SU-DHL-6 (cell line): ENCODE measurements around the gene PTTG1.

ENCODE experiments used
- H2AFZ ChIP-seq: fragments of 200-600 bp; sonication (generic); 2 replicates; pipeline ENCODE4 v1.6.1; 2014; ENCODE audit warnings: low read depth, mild to moderate bottlenecking, moderate library complexity, mixed read lengths, antibody characterized with exemption, low read length; ENCODE audit not compliant: severe bottlenecking
- H3F3A ChIP-seq: fragments of 200-600 bp; shearing (Covaris generic); 2 replicates; pipeline ENCODE4 v1.6.0; 2016; ENCODE audit warnings: antibody characterized with exemption, mild to moderate bottlenecking; ENCODE audit not compliant: insufficient read depth
- H3K27ac ChIP-seq: fragments of 200-600 bp; sonication (generic); 2 replicates; pipeline ENCODE4 v1.5.1; 2016; ENCODE audit warnings: low read depth, mild to moderate bottlenecking, low read length, moderate library complexity, mixed read lengths
- H3K27me3 ChIP-seq: fragments of 200-600 bp; sonication (generic), shearing (Covaris generic); 2 replicates; pipeline ENCODE4 v1.6.0; 2014; ENCODE audit warnings: mild to moderate bottlenecking, low read length
- H3K36me3 ChIP-seq: fragments of 200-600 bp; sonication (generic); 2 replicates; pipeline ENCODE4 v1.6.1; 2014; ENCODE audit warnings: mild to moderate bottlenecking, low read length, mixed read lengths
- H3K4me2 ChIP-seq: fragments of 300-600, 200-600 bp; shearing (Covaris generic), sonication (generic); 2 replicates; pipeline ENCODE4 v1.6.0; 2014; ENCODE audit warnings: low read length, low read depth, mild to moderate bottlenecking; ENCODE audit not compliant: poor library complexity, severe bottlenecking
- H3K4me3 ChIP-seq: fragments of 200-600 bp; sonication (generic); 2 replicates; pipeline ENCODE4 v1.5.1; 2014; ENCODE audit warnings: antibody characterized with exemption, low read length, mild to moderate bottlenecking, mixed read lengths; ENCODE audit not compliant: insufficient read depth, poor library complexity, severe bottlenecking
- H3K79me2 ChIP-seq: fragments of 200-600 bp; sonication (generic); 2 replicates; pipeline ENCODE4 v1.6.1; 2014; ENCODE audit warnings: mild to moderate bottlenecking, low read length, moderate library complexity; ENCODE audit not compliant: insufficient read depth
- H3K9ac ChIP-seq: fragments of 200-600 bp; sonication (generic); 2 replicates; pipeline ENCODE4 v1.7.0; 2014; ENCODE audit warnings: mild to moderate bottlenecking, low read length
- H3K9me2 ChIP-seq: fragments of 200-600 bp; sonication (generic); replicated peaks from 2 replicates; pipeline ENCODE4 v1.6.1; 2014; ENCODE audit warnings: low read length; ENCODE audit not compliant: insufficient read depth
- H3K9me3 ChIP-seq: fragments of 200-600 bp; sonication (generic); 2 replicates; pipeline ENCODE4 v1.6.1; 2014; ENCODE audit warnings: low read length, mixed read lengths; ENCODE audit not compliant: insufficient read depth
- H4K20me1 ChIP-seq: fragments of 200-600 bp; sonication (generic); 2 replicates; pipeline ENCODE4 v1.6.1; 2014; ENCODE audit warnings: low read depth, mild to moderate bottlenecking, antibody characterized with exemption, low read length, moderate library complexity, mixed read lengths
- EZH2phosphoT487 ChIP-seq: fragments of 200-600 bp; sonication (generic), shearing (Covaris generic); conservative IDR thresholded peaks from 2 replicates; pipeline ENCODE4 v1.6.1; 2018; ENCODE audit warnings: mild to moderate bottlenecking, antibody characterized with exemption, low read length, moderate library complexity, mixed read lengths
- TF ChIP-seq, protein P1 (sequence below): fragments of 200-600 bp; sonication (generic); IDR thresholded peaks from one replicate; pipeline ENCODE4 v1.5.1; 2017; ENCODE audit warnings: antibody characterized with exemption, mild to moderate bottlenecking, low read length, moderate library complexity; ENCODE audit not compliant: insufficient read depth, poor library complexity, severe bottlenecking

PTTG1 gene

DNA sequence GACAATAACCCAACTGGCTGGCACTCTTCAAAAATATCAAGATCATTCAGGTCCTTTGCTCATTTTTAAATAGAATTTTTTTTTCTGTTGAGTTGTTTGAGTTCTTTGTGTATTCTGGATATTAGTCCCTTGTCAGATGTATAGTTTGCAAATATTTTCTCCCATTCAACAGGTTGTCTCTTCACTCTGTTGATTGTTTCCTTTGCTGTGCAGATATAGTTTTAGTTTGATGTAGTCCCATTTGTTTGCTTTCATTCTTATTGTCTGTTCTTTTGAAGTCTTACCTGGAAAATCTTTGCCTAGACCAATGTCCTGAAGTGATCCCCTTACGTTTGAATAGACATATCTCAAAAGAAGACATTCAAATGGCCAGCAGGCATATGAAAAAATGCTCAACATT, 22.8 kb downstream of the PTTG1 start:
- no peaks in the 10 kb centered on the region for H3K27me3 ChIP-seq
- no peaks in the 10 kb centered on the region for H4K20me1 ChIP-seq
- H3K36me3 ChIP-seq = no peaks in the 10 kb centered on the region
- no peak overlapping the region for H3K4me2 ChIP-seq
- no peaks in the 10 kb centered on the region for H3K9me3 ChIP-seq
- no peak overlapping the region for H3K4me3 ChIP-seq
- TF ChIP-seq, protein P1, sequence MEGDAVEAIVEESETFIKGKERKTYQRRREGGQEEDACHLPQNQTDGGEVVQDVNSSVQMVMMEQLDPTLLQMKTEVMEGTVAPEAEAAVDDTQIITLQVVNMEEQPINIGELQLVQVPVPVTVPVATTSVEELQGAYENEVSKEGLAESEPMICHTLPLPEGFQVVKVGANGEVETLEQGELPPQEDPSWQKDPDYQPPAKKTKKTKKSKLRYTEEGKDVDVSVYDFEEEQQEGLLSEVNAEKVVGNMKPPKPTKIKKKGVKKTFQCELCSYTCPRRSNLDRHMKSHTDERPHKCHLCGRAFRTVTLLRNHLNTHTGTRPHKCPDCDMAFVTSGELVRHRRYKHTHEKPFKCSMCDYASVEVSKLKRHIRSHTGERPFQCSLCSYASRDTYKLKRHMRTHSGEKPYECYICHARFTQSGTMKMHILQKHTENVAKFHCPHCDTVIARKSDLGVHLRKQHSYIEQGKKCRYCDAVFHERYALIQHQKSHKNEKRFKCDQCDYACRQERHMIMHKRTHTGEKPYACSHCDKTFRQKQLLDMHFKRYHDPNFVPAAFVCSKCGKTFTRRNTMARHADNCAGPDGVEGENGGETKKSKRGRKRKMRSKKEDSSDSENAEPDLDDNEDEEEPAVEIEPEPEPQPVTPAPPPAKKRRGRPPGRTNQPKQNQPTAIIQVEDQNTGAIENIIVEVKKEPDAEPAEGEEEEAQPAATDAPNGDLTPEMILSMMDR = no peak
- TF ChIP-seq EZH2phosphoT487 = no peak
- H3K27ac ChIP-seq = no peak overlapping the region
- no peaks in the 10 kb centered on the region for H3K9me2 ChIP-seq
- no peak overlapping the region for H2AFZ ChIP-seq
- H3K9ac ChIP-seq = no peak overlapping the region
- H3F3A ChIP-seq = no peaks in the 10 kb centered on the region
- H3K79me2 ChIP-seq = no peaks in the 10 kb centered on the region

DNA sequence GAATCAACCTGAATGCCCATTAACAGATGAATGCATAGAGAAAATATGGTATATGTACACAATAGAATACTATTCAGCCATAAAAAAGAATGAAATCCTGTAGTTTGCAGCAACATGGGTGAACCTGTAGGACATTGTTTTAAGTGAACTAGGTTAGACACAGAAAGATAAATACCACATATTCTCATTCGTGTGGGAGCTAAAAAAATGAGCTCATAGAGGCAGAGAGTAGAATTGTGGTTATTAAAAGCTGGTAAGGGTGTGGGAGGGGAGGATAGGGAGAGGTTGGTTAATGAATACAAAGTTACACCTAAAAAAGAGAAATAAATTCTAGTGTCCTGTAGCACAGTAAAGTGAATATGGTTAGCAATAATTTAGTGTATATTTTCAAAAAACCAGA, 23.5 kb downstream of the PTTG1 start:
- no peaks in the 10 kb centered on the region for H4K20me1 ChIP-seq
- no peaks in the 10 kb centered on the region for H3K9me3 ChIP-seq
- no peak for TF ChIP-seq EZH2phosphoT487
- TF ChIP-seq, protein P1 = no peak
- H3K4me2 ChIP-seq = no peak overlapping the region
- H3K36me3 ChIP-seq = no peaks in the 10 kb centered on the region
- H3K27ac ChIP-seq = no peak overlapping the region
- no peaks in the 10 kb centered on the region for H3F3A ChIP-seq
- H3K9ac ChIP-seq = no peak overlapping the region
- no peaks in the 10 kb centered on the region for H3K79me2 ChIP-seq
- no peak overlapping the region for H2AFZ ChIP-seq
- no peaks in the 10 kb centered on the region for H3K27me3 ChIP-seq
- H3K4me3 ChIP-seq = no peak overlapping the region
- no peaks in the 10 kb centered on the region for H3K9me2 ChIP-seq

DNA sequence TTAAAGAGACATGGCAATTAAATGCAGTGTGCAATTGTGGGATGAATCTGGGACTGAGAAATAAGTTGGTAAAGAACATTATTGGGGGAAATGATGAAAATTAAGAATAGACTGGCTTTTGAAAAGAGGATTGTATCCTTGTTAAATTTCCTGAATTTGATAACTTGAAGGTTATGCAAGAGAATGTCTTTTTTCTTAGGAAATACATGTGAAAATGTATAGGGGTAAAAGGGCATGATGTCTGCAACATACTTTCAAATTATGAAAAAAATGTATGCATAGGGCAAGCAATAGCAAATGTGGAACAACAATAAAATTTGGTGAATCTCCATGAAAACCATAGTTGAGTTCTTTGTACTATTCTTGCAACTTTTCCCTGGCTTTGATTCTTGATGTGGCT, 24.1 kb downstream of the PTTG1 start:
- H3K9ac ChIP-seq = no peak overlapping the region
- H3K36me3 ChIP-seq = no peaks in the 10 kb centered on the region
- H3K9me2 ChIP-seq = no peaks in the 10 kb centered on the region
- H3K4me2 ChIP-seq = no peak overlapping the region
- no peaks in the 10 kb centered on the region for H3K79me2 ChIP-seq
- H3K4me3 ChIP-seq = no peak overlapping the region
- no peaks in the 10 kb centered on the region for H3K9me3 ChIP-seq
- TF ChIP-seq, protein P1 = no peak
- TF ChIP-seq EZH2phosphoT487 = no peak
- H2AFZ ChIP-seq = no peak overlapping the region
- no peaks in the 10 kb centered on the region for H4K20me1 ChIP-seq
- no peaks in the 10 kb centered on the region for H3F3A ChIP-seq
- no peak overlapping the region for H3K27ac ChIP-seq
- H3K27me3 ChIP-seq = no peaks in the 10 kb centered on the region
